Astrocyte of the spinal cord (primary cell): ENCODE results near the gene ZNF213.
A peak's percentile ranks its signal among the peaks of the same experiment; 100 is the strongest.
"Not testable (repeated sequence)": the region's sequence is repeated elsewhere in the genome, so short reads cannot be mapped to it uniquely, and the experiment has no call there.

ENCODE experiments used
- DNase-seq: peaks from one replicate; pipeline ENCODE4 v3.0.0; 2011; ENCODE audit warnings: low read depth, low spot score
- H3K4me3 ChIP-seq: 2 replicates; pipeline ENCODE4 v1.5.1; 2011; ENCODE audit warnings: low read depth, mild to moderate bottlenecking, low read length, moderate library complexity
- CTCF ChIP-seq: IDR thresholded peaks from 2 replicates; pipeline ENCODE4 v1.5.1; 2012; ENCODE audit warnings: low read depth, mild to moderate bottlenecking, low read length, inconsistent platforms
- in situ Hi-C: cut with HindIII; loops from 2 replicates; pipeline ENCODE4 v1.10.0; 2017; ENCODE audit warnings: low sequenced_read_pairs

Gene ZNF213

GRCh38 chr16:3131755-3132377 is 3.0 kb upstream of the ZNF213 start:
- peak; percentile 68 for TF ChIP-seq CTCF
- DNase-seq, result peak; percentile 30
- no peak overlapping the region for H3K4me3 ChIP-seq
- in situ Hi-C loops, result no loop called here

GRCh38 chr16:3133844-3134243 is 985 bp upstream of the ZNF213 start:
- H3K4me3 ChIP-seq, result peak overlapping the region; percentile 100
- in situ Hi-C loops, result no loop called here
- DNase-seq, result no peak
- TF ChIP-seq CTCF, result no peak

- no peak for TF ChIP-seq CTCF
- peak; percentile 19 for DNase-seq
- in situ Hi-C loops, result no loop called here
These were observed 392 bp downstream of the ZNF213 start for GRCh38 chr16:3135126-3135715.

GRCh38 chr16:3137267-3137666 is 2.4 kb downstream of the ZNF213 start:
- DNase-seq, result no peak
- no peak for TF ChIP-seq CTCF
- no peak overlapping the region for H3K4me3 ChIP-seq
- in situ Hi-C loops, result no loop called here

More at GRCh38 chr16:3135126-3135715, 392 bp downstream of the ZNF213 start:
- H3K4me3 ChIP-seq, result peak overlapping the region; percentile 100

- no peak for DNase-seq
- in situ Hi-C loops, result no loop called here
- no peak for TF ChIP-seq CTCF
- H3K4me3 ChIP-seq, result no peak overlapping the region
These were observed 3.5 kb downstream of the ZNF213 start for GRCh38 chr16:3138342-3138741.

GRCh38 chr16:3138823-3139426 is 4.1 kb downstream of the ZNF213 start:
- no peak overlapping the region for H3K4me3 ChIP-seq
- in situ Hi-C loops, result no loop called here
- no peak for TF ChIP-seq CTCF
- no peak for DNase-seq

- H3K4me3 ChIP-seq, in situ Hi-C loops, DNase-seq: not testable (repeated sequence)
These were observed 4.7 kb downstream of the ZNF213 start for GRCh38 chr16:3139561-3139960.
